HCT116 (cell line): Measurements from ENCODE around the gene METTL15. TPM values are rescaled to one million over a fixed set of nuclear protein-coding genes. Genes with fewer than 3 reads are reported as not detected.

ENCODE experiments used
- ATAC-seq: fragments of 200-7000 bp; cut with Tn5 transposase; 2 replicates; pipeline ENCODE4 v1.9.1; 2020; ENCODE audit warnings: mild to moderate bottlenecking, moderate library complexity
- BruUV-seq: library from RNA; stranded (reverse); fragments of 400-500 nt; replicated peaks from 2 replicates; lab custom pipeline; 2021; lab: Mats Ljungman, UMichigan
- CTCF ChIA-PET: fragments of 300-600 bp; sonication (Branson Sonifier 250); formaldehyde crosslinking; loops from one replicate; lab custom pipeline; 2021; ENCODE audit warnings: antibody characterized with exemption; lab: Charles Lee
- POLR2A ChIA-PET: fragments of 300-600, 350-600 bp; sonication (Branson Sonifier 250); formaldehyde crosslinking; loops from one replicate; lab custom pipeline; 2021; ENCODE audit warnings: antibody characterized with exemption; lab: Charles Lee
- RAD21 ChIA-PET, 2 experiments: fragments of 300-600 bp; sonication (Branson Sonifier 250); formaldehyde crosslinking; loops; one replicate each; lab custom pipeline; 2023; ENCODE audit warnings: low total read pairs in 2 of 2; ENCODE audit not compliant: uncharacterized antibody in 2 of 2, unreplicated experiment in 2 of 2, low non-redundant PET in 1 of 2; lab: Charles Lee
- DNase-seq: peaks from one replicate; pipeline ENCODE4 v3.0.0-alpha.2; 2010; ENCODE audit warnings: low read depth, low spot score
- H2AFZ ChIP-seq: fragments of 200-600 bp; shearing (Covaris generic), sonication (generic); 2 replicates; pipeline ENCODE4 v1.6.1; 2017; ENCODE audit warnings: low read depth, mixed run types, mixed read lengths, antibody characterized with exemption, low read length; ENCODE audit not compliant: poor library complexity, severe bottlenecking
- H3K27ac ChIP-seq: 2 replicates; pipeline ENCODE4 v1.5.1; 2012; ENCODE audit warnings: low read depth, low read length
- H3K27me3 ChIP-seq: fragments of 200-600 bp; sonication (generic); 2 replicates; pipeline ENCODE4 v1.6.1; 2016; ENCODE audit warnings: mixed run types, low read length, mixed read lengths; ENCODE audit not compliant: insufficient read depth
- H3K36me3 ChIP-seq, 2 experiments: fragments of 200-500 bp in 1 of 2; fragments of 200-600 bp in 1 of 2; sonication (Bioruptor generic) in 1 of 2; sonication (generic) in 1 of 2; 2 replicates each; pipeline versions ENCODE4 v1.5.1 to v1.6.1; 2014 to 2016; ENCODE audit warnings: low read length in 2 of 2, inconsistent platforms in 1 of 2, mixed read lengths in 1 of 2, mixed run types in 1 of 2; ENCODE audit not compliant: insufficient read depth in 2 of 2, control insufficient read depth in 1 of 2
- H3K4me1 ChIP-seq, 2 experiments: fragments of 200-600 bp in 1 of 2; sonication (generic) in 1 of 2; 2 replicates each; pipeline versions ENCODE4 v1.5.1 to v1.6.1; 2012 to 2017; ENCODE audit warnings: low read length in 2 of 2, inconsistent platforms in 1 of 2, mild to moderate bottlenecking in 1 of 2, mixed read lengths in 1 of 2, mixed run types in 1 of 2, moderate library complexity in 1 of 2; ENCODE audit not compliant: insufficient read depth in 2 of 2, control insufficient read depth in 1 of 2
- H3K4me2 ChIP-seq: fragments of 200-600 bp; sonication (generic); 2 replicates; pipeline ENCODE4 v1.6.1; 2017; ENCODE audit warnings: mixed run types, low read length, mixed read lengths
- H3K4me3 ChIP-seq, 2 experiments: fragments of 200-600 bp in 1 of 2; sonication (generic) in 1 of 2; replicated peaks in 1 of 2; 2 replicates each; pipeline ENCODE4 v1.5.1; 2011 to 2016; ENCODE audit warnings: low read length in 2 of 2, control low read depth in 1 of 2, low read depth in 1 of 2, mild to moderate bottlenecking in 1 of 2, mixed read lengths in 1 of 2, mixed run types in 1 of 2
- H3K79me2 ChIP-seq: fragments of 200-600 bp; sonication (generic); 2 replicates; pipeline ENCODE4 v1.6.1; 2017; ENCODE audit warnings: mild to moderate bottlenecking, mixed run types, low read length, moderate library complexity, mixed read lengths; ENCODE audit not compliant: insufficient read depth
- H3K9ac ChIP-seq: fragments of 200-600 bp; sonication (generic); 2 replicates; pipeline ENCODE4 v1.6.1; 2016; ENCODE audit warnings: low read length, mixed read lengths
- H3K9me2 ChIP-seq: fragments of 200-600 bp; sonication (generic), shearing (Covaris generic); 2 replicates; pipeline ENCODE4 v1.6.1; 2017; ENCODE audit warnings: mixed run types, mild to moderate bottlenecking, moderate library complexity; ENCODE audit not compliant: insufficient read depth
- H3K9me3 ChIP-seq, 2 experiments: fragments of 200-500 bp in 1 of 2; fragments of 200-600 bp in 1 of 2; sonication (Bioruptor generic) in 1 of 2; sonication (generic) in 1 of 2; 2 replicates each; pipeline ENCODE4 v1.6.1; 2014 to 2017; ENCODE audit warnings: low read length in 2 of 2, mixed read lengths in 2 of 2, inconsistent platforms in 1 of 2, low read depth in 1 of 2, mild to moderate bottlenecking in 1 of 2, mixed run types in 1 of 2, moderate library complexity in 1 of 2; ENCODE audit not compliant: control insufficient read depth in 1 of 2, insufficient read depth in 1 of 2
- H4K20me1 ChIP-seq: fragments of 200-600 bp; sonication (generic), shearing (Covaris generic); 2 replicates; pipeline ENCODE4 v1.6.1; 2017; ENCODE audit warnings: mixed run types, mild to moderate bottlenecking, moderate library complexity; ENCODE audit not compliant: insufficient read depth
- ATF3 ChIP-seq: IDR thresholded peaks from 2 replicates; pipeline ENCODE4 v1.6.1; 2012
- CBX3 ChIP-seq: IDR thresholded peaks from 2 replicates; pipeline ENCODE4 v1.6.1; 2012; ENCODE audit warnings: low read depth
- CEBPB ChIP-seq: IDR thresholded peaks from 2 replicates; pipeline ENCODE4 v1.6.1; 2012; ENCODE audit warnings: low read depth
- EZH2 ChIP-seq: fragments of 200-600 bp; sonication (generic); IDR thresholded peaks from 2 replicates; pipeline ENCODE4 v1.6.1; 2017; ENCODE audit warnings: antibody characterized with exemption, mixed run types
- EZH2phosphoT487 ChIP-seq: fragments of 200-600 bp; IDR thresholded peaks from 2 replicates; pipeline ENCODE4 v1.6.1; 2018; ENCODE audit warnings: antibody characterized with exemption, borderline replicate concordance
- FOSL1 ChIP-seq: IDR thresholded peaks from 2 replicates; pipeline ENCODE4 v1.6.1; 2012; ENCODE audit warnings: low read depth
- JUND ChIP-seq: IDR thresholded peaks from 2 replicates; pipeline ENCODE4 v1.6.1; 2012
- RAD21 ChIP-seq: IDR thresholded peaks from 2 replicates; pipeline ENCODE4 v1.6.1; 2012; ENCODE audit warnings: low read depth, mild to moderate bottlenecking
- SP1 ChIP-seq: IDR thresholded peaks from 2 replicates; pipeline ENCODE4 v1.6.1; 2012; ENCODE audit warnings: low read depth
- SRF ChIP-seq: IDR thresholded peaks from 2 replicates; pipeline ENCODE4 v1.6.1; 2012; ENCODE audit warnings: low read depth
- ZFX ChIP-seq: fragments of 450-650 bp; IDR thresholded peaks from 2 replicates; pipeline ENCODE4 v1.6.1; 2017
- ZNF274 ChIP-seq: fragments of 200-500 bp; sonication (Bioruptor generic); IDR thresholded peaks from 2 replicates; pipeline ENCODE4 v1.6.1; 2014; ENCODE audit warnings: mild to moderate bottlenecking, low read depth, low read length, inconsistent platforms
- intact Hi-C: fragments of 100-400 bp; cut with micrococcal nuclease; formaldehyde crosslinking; loops from 2 replicates; pipeline ENCODE4 v1.10.0; 2022
- total RNA-seq: library from RNA; stranded (reverse); gene quantifications from one replicate; pipeline ENCODE4 v1.2.1, GENCODE V29; 2021; ENCODE audit not compliant: unreplicated experiment
- TF ChIP-seq, protein P1 (sequence below): IDR thresholded peaks from 2 replicates; pipeline ENCODE4 v1.6.1; 2011; ENCODE audit warnings: mild to moderate bottlenecking, low read length, moderate library complexity; ENCODE audit not compliant: insufficient replicate concordance; ENCODE audit errors: extremely low read depth
- TF ChIP-seq, protein P2 (sequence below), 3 experiments: fragments of 200-600 bp in 1 of 3; sonication (generic) in 1 of 3; IDR thresholded peaks in 2 of 3; conservative IDR thresholded peaks in 1 of 3; 2 replicates each; pipeline ENCODE4 v1.5.1; 2012 to 2017; ENCODE audit warnings: low read depth in 2 of 3, low read length in 2 of 3, antibody characterized with exemption in 1 of 3, borderline replicate concordance in 1 of 3, control low read depth in 1 of 3, mild to moderate bottlenecking in 1 of 3, mixed read lengths in 1 of 3, mixed run types in 1 of 3, moderate library complexity in 1 of 3; ENCODE audit not compliant: insufficient read depth in 1 of 3

The METTL15 gene
- total RNA-seq, 1 experiment from 2014 or later, result 25.3 TPM

DNA sequence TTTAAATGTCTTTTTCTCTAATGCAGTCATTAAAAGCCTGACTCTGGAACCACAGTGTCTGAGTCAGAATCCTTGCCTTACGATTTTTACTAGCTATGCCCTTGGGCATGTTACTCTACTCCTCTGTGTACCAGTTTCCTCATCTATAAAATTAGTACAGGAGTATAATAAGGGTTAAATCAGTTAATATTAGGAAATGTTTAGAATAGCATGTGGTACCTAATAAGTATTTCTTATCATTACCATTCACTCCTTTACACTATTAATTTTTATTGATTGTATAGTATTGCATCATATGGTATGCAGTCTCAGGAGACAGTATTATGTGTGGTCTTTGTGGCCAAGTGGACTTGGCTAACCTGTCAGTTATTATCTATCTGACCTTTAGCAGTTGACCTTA lies 68.2 kb downstream of the METTL15 start:
- Histone ChIP-seq H3K9ac (no peak overlapping the region), H4K20me1 (no peaks in the 10 kb centered on the region), H3K9me3 (peaks cover 0 to 3% of the 10 kb centered on the region in 2 experiments; a peak in 1 of 4 replicates), H2AFZ (no peak overlapping the region), H3K9me2 (no peaks in the 10 kb centered on the region), H3K79me2 (peaks cover 28% of the 10 kb centered on the region; the same call in 1 of the 2 replicates), H3K4me2 (peak overlapping the region; percentile 16), H3K36me3 (peaks cover 0 to 8% of the 10 kb centered on the region in 2 experiments; a peak in 1 of 4 replicates), H3K4me1 (peaks cover 10 to 12% of the 10 kb centered on the region in 2 experiments), H3K4me3 (no peak overlapping the region), H3K27me3 (no peaks in the 10 kb centered on the region), H3K27ac (peak overlapping the region; percentile 29; the same call in 1 of the 2 replicates)
- DNase-seq, result peak; percentile 34
- ATAC-seq, result peak; percentile 73
- BruUV-seq, result no TSS peak
- RAD21 ChIA-PET, result no interaction called here
- CTCF ChIA-PET, result no interaction called here
- TF ChIP-seq RAD21 (no peak), SP1 (peak; percentile 30; the same call in 1 of the 2 replicates), CEBPB (peak; percentile 78), SRF (no peak), ZNF274 (no peak), EZH2phosphoT487 (no peak), CBX3 (no peak), JUND (no peak), FOSL1 (peak; percentile 52), ATF3 (no peak), ZFX (no peak), EZH2 (no peak)
- TF ChIP-seq, protein P1, sequence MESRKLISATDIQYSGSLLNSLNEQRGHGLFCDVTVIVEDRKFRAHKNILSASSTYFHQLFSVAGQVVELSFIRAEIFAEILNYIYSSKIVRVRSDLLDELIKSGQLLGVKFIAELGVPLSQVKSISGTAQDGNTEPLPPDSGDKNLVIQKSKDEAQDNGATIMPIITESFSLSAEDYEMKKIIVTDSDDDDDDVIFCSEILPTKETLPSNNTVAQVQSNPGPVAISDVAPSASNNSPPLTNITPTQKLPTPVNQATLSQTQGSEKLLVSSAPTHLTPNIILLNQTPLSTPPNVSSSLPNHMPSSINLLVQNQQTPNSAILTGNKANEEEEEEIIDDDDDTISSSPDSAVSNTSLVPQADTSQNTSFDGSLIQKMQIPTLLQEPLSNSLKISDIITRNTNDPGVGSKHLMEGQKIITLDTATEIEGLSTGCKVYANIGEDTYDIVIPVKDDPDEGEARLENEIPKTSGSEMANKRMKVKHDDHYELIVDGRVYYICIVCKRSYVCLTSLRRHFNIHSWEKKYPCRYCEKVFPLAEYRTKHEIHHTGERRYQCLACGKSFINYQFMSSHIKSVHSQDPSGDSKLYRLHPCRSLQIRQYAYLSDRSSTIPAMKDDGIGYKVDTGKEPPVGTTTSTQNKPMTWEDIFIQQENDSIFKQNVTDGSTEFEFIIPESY, result no peak
- TF ChIP-seq, protein P2, sequence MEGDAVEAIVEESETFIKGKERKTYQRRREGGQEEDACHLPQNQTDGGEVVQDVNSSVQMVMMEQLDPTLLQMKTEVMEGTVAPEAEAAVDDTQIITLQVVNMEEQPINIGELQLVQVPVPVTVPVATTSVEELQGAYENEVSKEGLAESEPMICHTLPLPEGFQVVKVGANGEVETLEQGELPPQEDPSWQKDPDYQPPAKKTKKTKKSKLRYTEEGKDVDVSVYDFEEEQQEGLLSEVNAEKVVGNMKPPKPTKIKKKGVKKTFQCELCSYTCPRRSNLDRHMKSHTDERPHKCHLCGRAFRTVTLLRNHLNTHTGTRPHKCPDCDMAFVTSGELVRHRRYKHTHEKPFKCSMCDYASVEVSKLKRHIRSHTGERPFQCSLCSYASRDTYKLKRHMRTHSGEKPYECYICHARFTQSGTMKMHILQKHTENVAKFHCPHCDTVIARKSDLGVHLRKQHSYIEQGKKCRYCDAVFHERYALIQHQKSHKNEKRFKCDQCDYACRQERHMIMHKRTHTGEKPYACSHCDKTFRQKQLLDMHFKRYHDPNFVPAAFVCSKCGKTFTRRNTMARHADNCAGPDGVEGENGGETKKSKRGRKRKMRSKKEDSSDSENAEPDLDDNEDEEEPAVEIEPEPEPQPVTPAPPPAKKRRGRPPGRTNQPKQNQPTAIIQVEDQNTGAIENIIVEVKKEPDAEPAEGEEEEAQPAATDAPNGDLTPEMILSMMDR (IDR thresholded peaks at IDR 0.05 in 2 of 3, conservative IDR thresholded peaks at IDR 0.05 in 1 of 3; ENCODE audit: borderline replicate concordance in 1 of 3, insufficient read depth in 1 of 3, low read depth in 2 of 3, low read length in 2 of 3), result no peak
- POLR2A ChIA-PET, result no interaction called here
- intact Hi-C loops, result no loop called here
